Neural cell (in vitro differentiated cells): ENCODE measurements around the gene SOCS6. TPM values are rescaled to one million over a fixed set of nuclear protein-coding genes. Genes with fewer than 3 reads are reported as not detected.

Experiments used
- H2AFZ ChIP-seq: fragments of 200-600, 300-800 bp; sonication (generic), shearing (Covaris generic); 2 replicates; pipeline ENCODE4 v1.6.0; 2014; ENCODE audit warnings: low read depth, mild to moderate bottlenecking, antibody characterized with exemption, low read length, moderate library complexity
- H3F3A ChIP-seq: fragments of 200-600 bp; shearing (Covaris generic); 2 replicates; pipeline ENCODE4 v1.6.1; 2016; ENCODE audit warnings: mild to moderate bottlenecking, moderate library complexity, mixed read lengths, antibody characterized with exemption, low read length; ENCODE audit not compliant: insufficient read depth, poor library complexity, severe bottlenecking
- H3K27ac ChIP-seq: fragments of 200-600, 300-800 bp; sonication (generic), shearing (Covaris generic); 2 replicates; pipeline ENCODE4 v1.5.1; 2014; ENCODE audit warnings: mild to moderate bottlenecking, low read length, moderate library complexity
- H3K27me3 ChIP-seq: fragments of 300-800, 200-600 bp; sonication (generic), shearing (Covaris generic); 2 replicates; pipeline ENCODE4 v1.6.0; 2014; ENCODE audit warnings: mild to moderate bottlenecking, low read depth, low read length, moderate library complexity; ENCODE audit not compliant: insufficient read depth
- H3K36me3 ChIP-seq: fragments of 300-800, 200-600 bp; sonication (generic), shearing (Covaris generic); 2 replicates; pipeline ENCODE4 v1.5.1; 2014; ENCODE audit warnings: mild to moderate bottlenecking, antibody characterized with exemption, low read length, moderate library complexity; ENCODE audit not compliant: insufficient read depth
- H3K4me2 ChIP-seq: fragments of 300-800, 200-600 bp; sonication (generic), shearing (Covaris generic); 2 replicates; pipeline ENCODE4 v1.6.0; 2014; ENCODE audit warnings: mild to moderate bottlenecking, low read length
- H3K4me3 ChIP-seq: fragments of 300-800, 200-600 bp; sonication (generic), shearing (Covaris generic); 2 replicates; pipeline ENCODE4 v1.5.1; 2014; ENCODE audit warnings: mild to moderate bottlenecking, low read length, moderate library complexity
- H3K79me2 ChIP-seq: fragments of 200-600 bp; shearing (Covaris generic); replicated peaks from 2 replicates; pipeline ENCODE4 v1.6.0; 2014; ENCODE audit warnings: mild to moderate bottlenecking, low read length, moderate library complexity; ENCODE audit not compliant: insufficient read depth
- H3K9ac ChIP-seq: fragments of 300-800, 200-600 bp; sonication (generic), shearing (Covaris generic); 2 replicates; pipeline ENCODE4 v1.6.1; 2016; ENCODE audit warnings: mild to moderate bottlenecking, low read length, mixed read lengths
- H3K9me2 ChIP-seq: fragments of 200-600 bp; shearing (Covaris generic); 2 replicates; pipeline ENCODE4 v1.6.1; 2016; ENCODE audit warnings: mild to moderate bottlenecking, low read length, mixed read lengths; ENCODE audit not compliant: insufficient read depth
- H3K9me3 ChIP-seq: fragments of 200-600, 300-800 bp; sonication (generic), shearing (Covaris generic); 2 replicates; pipeline ENCODE4 v1.6.1; 2016; ENCODE audit warnings: mild to moderate bottlenecking, mixed run types, low read length, moderate library complexity, mixed read lengths
- H4K20me1 ChIP-seq: fragments of 200-600 bp; shearing (Covaris generic); 2 replicates; pipeline ENCODE4 v1.6.1; 2016; ENCODE audit warnings: mild to moderate bottlenecking, mixed run types; ENCODE audit not compliant: insufficient read depth
- CTCF ChIP-seq: fragments of 450-650 bp; IDR thresholded peaks from 2 replicates; pipeline ENCODE4 v1.5.1; 2014; ENCODE audit warnings: antibody characterized with exemption, mild to moderate bottlenecking, moderate library complexity; ENCODE audit not compliant: poor library complexity, severe bottlenecking
- EP300 ChIP-seq: fragments of 450-650 bp; conservative IDR thresholded peaks from 2 replicates; pipeline ENCODE4 v1.6.1; 2014; ENCODE audit warnings: antibody characterized with exemption, mild to moderate bottlenecking, moderate library complexity; ENCODE audit not compliant: poor library complexity, severe bottlenecking
- EZH2 ChIP-seq: fragments of 200-600, 300-800 bp; shearing (Covaris generic), sonication (generic); IDR thresholded peaks from 2 replicates; pipeline ENCODE4 v1.6.1; 2014; ENCODE audit warnings: antibody characterized with exemption, low read length, borderline replicate concordance, mild to moderate bottlenecking; ENCODE audit not compliant: insufficient read depth, poor library complexity, severe bottlenecking
- MXI1 ChIP-seq: fragments of 450-650 bp; conservative IDR thresholded peaks from 2 replicates; pipeline ENCODE4 v1.6.1; 2014; ENCODE audit warnings: antibody characterized with exemption, mild to moderate bottlenecking; ENCODE audit not compliant: poor library complexity, severe bottlenecking
- POLR2AphosphoS5 ChIP-seq: IDR thresholded peaks from 2 replicates; pipeline ENCODE4 v1.6.1; 2012
- RAD21 ChIP-seq: fragments of 450-650 bp; conservative IDR thresholded peaks from 2 replicates; pipeline ENCODE4 v1.6.1; 2014; ENCODE audit warnings: antibody characterized with exemption, mild to moderate bottlenecking, moderate library complexity
- REST ChIP-seq: IDR thresholded peaks from 2 replicates; pipeline ENCODE4 v1.6.1; 2012; ENCODE audit warnings: borderline replicate concordance
- SMC3 ChIP-seq: fragments of 450-650 bp; conservative IDR thresholded peaks from 2 replicates; pipeline ENCODE4 v1.6.1; 2014; ENCODE audit warnings: antibody characterized with exemption, mild to moderate bottlenecking, moderate library complexity; ENCODE audit not compliant: poor library complexity
- TAF1 ChIP-seq: IDR thresholded peaks from 2 replicates; pipeline ENCODE4 v1.6.1; 2012; ENCODE audit warnings: low read depth
- polyA plus RNA-seq: library from polyadenylated mRNA; depleted of rRNA; stranded (reverse); fragments of >200 nt; gene quantifications from 2 replicates; pipeline ENCODE4 v1.2.3, GENCODE V29; 2014

SOCS6 gene
- polyA plus RNA-seq, 1 donor from 2014 or later = 21.9 TPM

DNA sequence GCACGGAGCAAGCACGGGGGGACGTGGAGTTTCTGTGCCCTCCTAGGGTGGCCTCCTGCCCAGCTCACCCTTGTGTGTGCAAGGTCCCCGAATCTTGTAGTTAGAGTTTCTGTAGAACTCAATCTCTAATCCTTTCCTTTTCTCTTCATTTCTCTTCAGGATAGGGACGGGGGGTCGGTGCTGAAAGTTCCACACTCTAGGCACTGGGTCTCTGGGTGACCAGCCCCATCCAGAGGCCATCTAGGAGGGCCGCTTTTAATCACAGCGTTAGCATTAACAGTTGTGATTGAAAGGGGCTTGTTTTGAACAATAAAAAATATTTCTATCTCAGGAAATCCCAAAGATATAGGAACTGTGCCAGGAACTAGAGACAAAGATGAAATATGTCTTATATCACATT lies 10.5 kb downstream of the SOCS6 start:
- no peaks in the 10 kb centered on the region for H3F3A ChIP-seq
- H3K9ac ChIP-seq = no peak overlapping the region
- H3K27me3 ChIP-seq = no peaks in the 10 kb centered on the region
- peaks cover 85% of the 10 kb centered on the region for H3K79me2 ChIP-seq
- H2AFZ ChIP-seq = no peak overlapping the region
- H3K4me2 ChIP-seq = no peak overlapping the region
- H3K36me3 ChIP-seq = no peaks in the 10 kb centered on the region
- no peaks in the 10 kb centered on the region for H4K20me1 ChIP-seq
- H3K4me3 ChIP-seq = no peak overlapping the region
- H3K9me2 ChIP-seq = no peaks in the 10 kb centered on the region
- no peak overlapping the region for H3K27ac ChIP-seq
- H3K9me3 ChIP-seq = no peaks in the 10 kb centered on the region
- TF ChIP-seq TAF1 (no peak), REST (no peak), CTCF (no peak), EZH2 (no peak), EP300 (no peak), POLR2AphosphoS5 (no peak), MXI1 (no peak), SMC3 (no peak), RAD21 (no peak)

DNA sequence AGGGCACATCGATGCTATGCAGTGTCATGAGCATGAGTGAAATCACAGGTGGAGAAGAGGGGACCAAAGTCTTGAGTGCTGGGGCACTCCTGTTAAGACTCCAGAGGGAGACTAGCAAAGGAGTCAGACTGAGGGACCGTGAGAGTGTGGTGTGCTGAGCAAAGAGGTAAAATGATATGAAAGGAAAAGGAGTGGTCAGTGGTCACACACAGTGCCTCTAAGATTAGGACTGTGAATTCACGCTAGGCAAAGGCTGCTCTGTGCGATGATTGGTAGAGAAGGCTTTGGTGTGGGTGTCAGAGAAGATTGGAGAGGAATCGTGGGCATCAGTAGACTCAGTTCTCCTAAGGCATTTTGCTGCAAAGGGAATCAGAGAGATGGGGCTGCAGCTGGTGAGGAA lies 12.8 kb downstream of the SOCS6 start:
- Histone ChIP-seq H3K27ac (no peak overlapping the region), H3K27me3 (no peaks in the 10 kb centered on the region), H3K9me3 (no peaks in the 10 kb centered on the region), H3K79me2 (peaks cover 92% of the 10 kb centered on the region), H3K4me2 (no peak overlapping the region), H3K4me3 (no peak overlapping the region), H2AFZ (no peak overlapping the region), H3K9me2 (no peaks in the 10 kb centered on the region), H3K9ac (no peak overlapping the region), H3F3A (no peaks in the 10 kb centered on the region), H4K20me1 (no peaks in the 10 kb centered on the region), H3K36me3 (no peaks in the 10 kb centered on the region)
- TF ChIP-seq TAF1 (no peak), SMC3 (no peak), RAD21 (no peak), POLR2AphosphoS5 (no peak), MXI1 (no peak), CTCF (no peak)
